DMS53 treated with DMSO at 0.1 percent for 48 hours (cell line): ENCODE data around the gene PCDH9.

ENCODE experiments used
- DNase-seq: peaks from one replicate; lab custom pipeline; 2025; ENCODE audit not compliant: unreplicated experiment; lab: John Stamatoyannopoulos, UW

The PCDH9 gene

GRCh38 chr13:66427458-66427861, 802.7 kb downstream of the PCDH9 start:
- no peak for DNase-seq

DNA sequence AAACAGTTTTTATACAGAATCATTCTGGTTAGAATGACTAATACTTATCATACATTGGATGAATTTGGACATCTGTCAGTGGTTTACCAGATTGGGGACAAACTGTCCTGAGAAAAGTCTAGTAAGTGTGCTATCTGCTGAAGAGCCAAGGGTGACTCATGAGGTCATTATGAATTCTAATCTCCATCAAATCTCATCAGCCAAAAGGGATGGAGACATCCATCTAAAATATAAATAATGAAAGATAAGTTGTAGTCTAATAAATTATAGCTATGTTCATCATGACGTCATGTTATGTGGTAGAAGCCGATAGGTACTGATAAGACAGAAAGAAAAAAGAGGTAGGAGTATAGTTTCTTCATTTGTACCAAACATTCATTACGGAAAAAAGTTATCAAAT, 804.4 kb downstream of the PCDH9 start:
- DNase-seq: no peak

DNA sequence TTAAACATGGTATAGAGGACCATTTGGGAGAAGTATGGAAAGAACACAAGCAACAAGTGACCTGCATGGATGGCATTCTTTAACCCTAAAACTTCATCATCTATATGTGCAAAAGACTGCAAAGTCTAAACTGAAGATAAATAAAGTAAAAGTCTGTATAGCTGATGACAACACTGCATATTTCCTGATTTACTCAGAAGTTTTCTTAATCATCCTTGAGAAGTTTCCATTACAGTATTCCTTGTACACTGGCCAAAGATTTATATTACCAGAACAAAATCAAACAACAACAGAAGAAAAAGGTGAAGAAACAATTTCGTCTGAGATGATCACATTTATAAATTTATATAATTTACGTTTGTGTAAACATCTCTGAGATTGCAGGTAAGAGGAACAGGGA, 805.7 kb downstream of the PCDH9 start:
- no peak for DNase-seq

GRCh38 chr13:66415444-66415843, 814.7 kb downstream of the PCDH9 start:
- no peak for DNase-seq

DNA sequence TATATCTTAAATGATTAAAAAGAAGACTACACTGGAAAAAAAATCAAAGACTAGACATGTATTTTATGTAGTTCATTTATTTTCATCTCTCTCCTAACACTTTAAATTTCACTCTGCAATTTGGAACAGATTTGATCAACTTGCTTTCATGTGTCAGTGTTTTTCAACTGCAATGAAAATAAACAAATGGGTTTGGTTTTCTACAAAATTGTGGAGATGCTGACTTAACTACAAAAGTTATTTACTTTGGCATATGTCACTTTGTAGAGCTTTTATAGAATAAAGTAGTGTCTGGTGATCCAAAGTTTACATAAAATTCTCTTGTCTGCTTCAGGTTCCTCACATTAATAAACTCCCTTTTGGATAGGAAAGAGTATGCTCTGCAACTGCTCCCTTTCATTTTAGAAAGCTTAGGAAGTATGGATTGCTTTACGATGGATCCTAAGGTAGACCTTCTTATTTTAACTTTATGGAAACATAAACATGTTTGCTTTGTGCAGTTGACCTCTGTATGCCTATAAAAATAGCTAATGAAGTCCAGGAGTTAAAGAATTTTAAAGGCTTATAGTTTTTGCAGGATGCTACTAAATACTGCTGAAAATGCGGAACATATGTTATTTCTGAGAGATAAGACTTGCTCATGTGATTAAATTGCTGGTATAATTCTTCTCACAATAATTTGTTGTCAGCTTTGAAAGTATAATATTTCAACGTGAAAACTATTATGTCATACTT, 815.9 kb downstream of the PCDH9 start:
- DNase-seq: no peak

- no peak for DNase-seq
Measured at GRCh38 chr13:66410314-66410713, 819.8 kb downstream of the PCDH9 start.

DNA sequence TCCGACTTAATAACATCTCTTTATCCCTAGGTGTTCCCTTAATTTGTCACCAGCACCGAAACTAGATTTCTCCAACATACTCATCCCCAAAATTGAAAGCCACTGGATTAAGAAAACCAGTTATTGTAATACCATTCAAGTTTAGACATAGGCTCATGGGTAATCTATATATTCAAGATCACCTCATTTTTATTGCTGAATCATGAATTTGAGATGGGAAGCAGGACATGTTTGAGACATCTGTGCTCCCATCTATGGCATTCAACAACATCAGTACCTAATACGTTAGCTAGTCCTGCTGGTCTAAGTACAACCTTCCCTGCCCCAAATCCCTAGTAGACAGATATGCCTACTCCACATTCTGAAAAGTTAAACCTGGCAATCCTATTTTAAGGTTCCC, 820.6 kb downstream of the PCDH9 start:
- DNase-seq: no peak

GRCh38 chr13:66407128-66407527, 823.0 kb downstream of the PCDH9 start:
- no peak for DNase-seq

GRCh38 chr13:66405908-66406802, 824.0 kb downstream of the PCDH9 start:
- DNase-seq: no peak

GRCh38 chr13:66402546-66402945, 827.6 kb downstream of the PCDH9 start:
- no peak for DNase-seq

- no peak for DNase-seq
Measured at GRCh38 chr13:66402066-66402465, 828.1 kb downstream of the PCDH9 start.

GRCh38 chr13:66400292-66400691, 829.8 kb downstream of the PCDH9 start:
- DNase-seq: no peak

DNA sequence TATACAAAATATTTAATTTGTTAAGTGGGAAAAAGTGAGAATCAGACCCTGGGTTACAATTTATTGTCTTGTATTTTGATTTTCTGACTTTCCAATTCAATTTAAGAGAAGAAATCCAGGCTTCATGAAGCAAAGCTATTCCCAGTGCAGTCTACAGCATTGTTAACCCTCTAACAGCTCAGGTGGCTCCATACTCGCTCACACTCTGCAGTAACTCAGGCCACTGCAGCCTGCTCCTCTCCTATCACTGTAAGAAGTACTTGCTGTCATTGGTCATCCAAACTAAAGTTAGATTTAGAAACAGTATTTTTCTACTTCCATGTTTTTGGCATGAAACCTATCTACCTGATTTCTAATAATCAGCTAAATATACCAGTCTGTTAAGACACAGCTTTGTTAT, 830.3 kb downstream of the PCDH9 start:
- DNase-seq: no peak

- DNase-seq: no peak
Measured at GRCh38 chr13:66397133-66397532, 833.0 kb downstream of the PCDH9 start.

- DNase-seq: no peak
Measured at GRCh38 chr13:66391322-66391721, 838.8 kb downstream of the PCDH9 start.

DNA sequence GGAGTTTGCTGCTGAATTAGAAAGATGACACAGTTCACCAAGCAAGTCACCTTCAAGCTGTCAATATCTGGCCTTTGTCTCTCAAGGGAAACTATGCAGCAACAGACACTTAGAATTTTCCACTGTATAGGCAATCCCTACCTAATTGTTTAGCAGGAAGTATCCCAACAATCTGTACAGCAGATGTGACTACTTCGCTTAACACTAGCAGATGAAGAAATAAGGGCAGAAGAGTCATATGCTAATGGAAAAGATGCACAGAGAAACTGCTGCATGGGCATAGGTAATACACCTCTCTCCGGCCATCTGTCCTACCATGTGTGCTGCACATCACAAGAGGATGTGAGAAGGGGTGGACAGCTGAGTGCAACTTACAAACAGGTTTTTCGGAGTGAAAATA, 851.2 kb downstream of the PCDH9 start:
- no peak for DNase-seq

DNA sequence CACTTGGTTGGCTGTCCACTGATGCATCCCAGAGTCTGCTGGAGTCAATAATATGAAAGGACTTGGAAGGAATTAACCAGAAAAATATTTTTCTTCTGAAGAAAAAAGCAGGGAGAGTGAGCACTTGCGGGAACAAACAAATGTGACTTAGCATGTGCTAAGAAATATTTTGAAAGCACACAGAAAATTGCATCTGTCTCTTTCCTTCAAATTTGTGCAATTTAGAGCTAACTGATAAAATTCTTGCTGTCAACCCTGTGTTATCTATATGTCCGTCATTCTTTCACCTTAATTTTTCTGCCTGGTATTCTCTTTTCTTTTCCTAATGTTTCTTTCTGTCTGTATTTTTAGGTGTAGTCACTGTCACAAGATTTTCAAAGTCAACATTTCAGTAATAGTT, 852.6 kb downstream of the PCDH9 start:
- DNase-seq: no peak

GRCh38 chr13:66375756-66376155, 854.4 kb downstream of the PCDH9 start:
- no peak for DNase-seq

DNA sequence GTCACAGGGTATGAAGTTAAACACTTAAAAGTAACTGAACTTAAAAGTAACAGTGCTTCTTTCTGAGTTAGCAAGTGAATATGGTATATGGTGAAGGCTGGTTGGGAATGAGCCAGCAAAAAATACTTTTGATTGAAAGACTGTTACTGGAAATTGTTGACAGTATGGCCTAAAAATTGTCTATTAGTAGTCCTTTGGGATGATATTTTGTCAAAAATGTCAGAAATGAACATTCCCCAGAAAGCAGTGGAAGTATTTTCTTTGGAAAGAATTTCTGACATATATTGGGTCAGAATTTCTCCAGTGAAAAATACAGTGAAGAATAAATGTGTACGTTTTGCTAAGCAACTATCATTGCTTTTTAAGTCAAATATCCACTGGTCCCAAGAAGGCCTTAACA, 860.5 kb downstream of the PCDH9 start:
- no peak for DNase-seq

DNA sequence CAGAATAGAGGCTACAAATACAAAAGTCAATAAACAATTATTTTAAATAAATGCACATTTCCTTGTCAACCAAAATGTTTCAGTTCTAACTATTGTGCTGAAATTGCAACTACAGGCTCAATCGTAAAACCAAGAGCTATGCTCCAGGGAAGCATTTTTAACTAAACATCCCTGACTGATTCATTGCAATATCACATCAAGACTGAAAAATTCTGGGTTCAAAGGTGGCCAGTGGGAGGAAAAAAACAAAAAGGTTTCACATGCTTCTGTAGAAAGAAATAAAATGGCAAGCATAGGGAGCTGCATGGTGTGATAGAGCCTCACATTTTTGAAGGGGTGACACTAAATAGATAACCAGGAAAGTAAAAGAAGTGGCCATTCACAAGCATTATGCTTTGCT, 862.8 kb downstream of the PCDH9 start:
- DNase-seq: no peak

- no peak for DNase-seq
Measured at GRCh38 chr13:66365101-66365500, 865.0 kb downstream of the PCDH9 start.

DNA sequence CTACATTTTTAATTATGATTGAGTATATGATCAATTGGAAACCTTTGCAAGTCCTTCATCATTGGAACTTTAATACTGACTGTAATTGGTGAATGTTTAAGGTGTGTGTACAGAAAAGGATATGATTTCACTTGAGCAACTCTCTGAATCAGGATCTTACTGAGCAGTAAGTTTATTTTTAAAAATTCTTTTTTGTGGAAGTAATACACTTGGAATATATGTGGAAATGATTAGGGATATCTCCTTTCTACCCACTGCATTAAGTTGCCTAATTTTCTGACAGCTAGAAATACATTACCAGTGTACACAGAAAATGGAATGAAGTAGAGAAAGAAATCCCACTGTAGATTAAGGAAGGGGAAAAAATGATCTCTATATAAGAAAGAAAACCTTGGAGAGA, 865.8 kb downstream of the PCDH9 start:
- DNase-seq: no peak
